DOHH2 (cell line): ENCODE results near the gene C12orf57.
"Not testable (repeated sequence)": the region's sequence is repeated elsewhere in the genome, so short reads cannot be mapped to it uniquely, and the experiment has no call there.

Source experiments
- H3F3A ChIP-seq: fragments of 200-600 bp; sonication (generic), shearing (Covaris generic); 2 replicates; pipeline ENCODE4 v1.6.0; 2016; ENCODE audit warnings: antibody characterized with exemption, mild to moderate bottlenecking; ENCODE audit not compliant: control insufficient read depth, insufficient read depth
- H3K27ac ChIP-seq: fragments of 200-600 bp; sonication (generic); 2 replicates; pipeline ENCODE4 v1.5.1; 2014; ENCODE audit warnings: low read depth, mild to moderate bottlenecking, low read length, moderate library complexity
- H3K27me3 ChIP-seq: fragments of 200-600 bp; sonication (generic); 2 replicates; pipeline ENCODE4 v1.6.1; 2014; ENCODE audit warnings: mild to moderate bottlenecking, low read length, mixed read lengths; ENCODE audit not compliant: control insufficient read depth
- H3K36me3 ChIP-seq: fragments of 200-600 bp; sonication (generic); 2 replicates; pipeline ENCODE4 v1.6.1; 2014; ENCODE audit warnings: mild to moderate bottlenecking, low read length, moderate library complexity, mixed read lengths; ENCODE audit not compliant: control insufficient read depth
- H3K4me1 ChIP-seq: fragments of 200-600 bp; sonication (generic); 2 replicates; pipeline ENCODE4 v1.6.1; 2014; ENCODE audit warnings: mild to moderate bottlenecking, low read length, mixed read lengths; ENCODE audit not compliant: control insufficient read depth
- H3K4me2 ChIP-seq: fragments of 200-600 bp; sonication (generic); 2 replicates; pipeline ENCODE4 v1.6.0; 2014; ENCODE audit warnings: mild to moderate bottlenecking, low read length, moderate library complexity
- H3K4me3 ChIP-seq: fragments of 200-600 bp; sonication (generic); 2 replicates; pipeline ENCODE4 v1.5.1; 2014; ENCODE audit warnings: mild to moderate bottlenecking, low read length, mixed read lengths
- H3K79me2 ChIP-seq: fragments of 200-600 bp; sonication (generic); 2 replicates; pipeline ENCODE4 v1.6.1; 2014; ENCODE audit warnings: mild to moderate bottlenecking, low read length, mixed read lengths; ENCODE audit not compliant: control insufficient read depth
- H3K9me2 ChIP-seq: fragments of 200-600 bp; sonication (generic); replicated peaks from 2 replicates; pipeline ENCODE4 v1.6.1; 2014; ENCODE audit warnings: mild to moderate bottlenecking, low read length, mixed read lengths; ENCODE audit not compliant: control insufficient read depth
- H3K9me3 ChIP-seq: fragments of 200-600 bp; sonication (generic); 2 replicates; pipeline ENCODE4 v1.6.1; 2014; ENCODE audit warnings: antibody characterized with exemption, low read length, mixed read lengths; ENCODE audit not compliant: control insufficient read depth, insufficient read depth
- H4K20me1 ChIP-seq: fragments of 200-600 bp; sonication (generic); 2 replicates; pipeline ENCODE4 v1.6.0; 2014; ENCODE audit warnings: low read depth, mild to moderate bottlenecking, antibody characterized with exemption, low read length, moderate library complexity; ENCODE audit not compliant: control insufficient read depth, insufficient read depth
- CTCF ChIP-seq: fragments of 200-600 bp; sonication (generic); IDR thresholded peaks from one replicate; pipeline ENCODE4 v1.5.1; 2014; ENCODE audit warnings: antibody characterized with exemption, mild to moderate bottlenecking, low read depth, low read length; ENCODE audit not compliant: poor library complexity, severe bottlenecking
- EZH2phosphoT487 ChIP-seq: fragments of 200-600 bp; sonication (generic); IDR thresholded peaks from 2 replicates; pipeline ENCODE4 v1.6.1; 2017; ENCODE audit warnings: borderline replicate concordance, mild to moderate bottlenecking, antibody characterized with exemption, low read length, moderate library complexity, mixed read lengths

C12orf57 gene

GRCh38 chr12:6903722-6904121 is 40.1 kb upstream of the C12orf57 start:
- peak overlapping the region; percentile 88; the same call in 1 of the 2 replicates for H3K4me2 ChIP-seq
- H3K4me1 ChIP-seq, result peaks cover 19% of the 10 kb centered on the region
- H3K27ac ChIP-seq, result no peak overlapping the region

GRCh38 chr12:6904280-6905276 is 39.2 kb upstream of the C12orf57 start, which contains the start of gene LRRC23:
TSS of gene LRRC23 (plus strand) at chr12:6904822. CDS start at chr12:6905634, 812 bp downstream.
- Histone ChIP-seq H3K9me3 (no peaks in the 10 kb centered on the region), H3F3A (no peaks in the 10 kb centered on the region), H3K27ac (no peak within 1 kb of the TSS), H3K4me2 (peak within 1 kb of the TSS; percentile 88), H4K20me1 (no peaks in the 10 kb centered on the region), H3K4me3 (peak within 1 kb of the TSS; percentile 82), H3K9me2 (no peaks in the 10 kb centered on the region), H3K4me1 (peaks cover 19% of the 10 kb centered on the region), H3K79me2 (no peaks in the 10 kb centered on the region), H3K27me3 (no peaks in the 10 kb centered on the region), H3K36me3 (no peaks in the 10 kb centered on the region)
- no peak for TF ChIP-seq EZH2phosphoT487
- no peak for TF ChIP-seq CTCF

More at GRCh38 chr12:6903722-6904121, 40.1 kb upstream of the C12orf57 start:
- Histone ChIP-seq H3K4me3 (peak overlapping the region; percentile 82; the same call in 1 of the 2 replicates), H4K20me1 (no peaks in the 10 kb centered on the region), H3K79me2 (no peaks in the 10 kb centered on the region), H3K27me3 (no peaks in the 10 kb centered on the region), H3F3A (no peaks in the 10 kb centered on the region), H3K9me3 (no peaks in the 10 kb centered on the region), H3K36me3 (no peaks in the 10 kb centered on the region), H3K9me2 (no peaks in the 10 kb centered on the region)
- TF ChIP-seq CTCF (no peak), EZH2phosphoT487 (no peak)

- Histone ChIP-seq H3K9me3 (no peaks in the 10 kb centered on the region), H3K27ac (no peak overlapping the region), H3K4me1 (peaks cover 19% of the 10 kb centered on the region), H4K20me1 (no peaks in the 10 kb centered on the region), H3K36me3 (no peaks in the 10 kb centered on the region), H3K79me2 (no peaks in the 10 kb centered on the region), H3F3A (no peaks in the 10 kb centered on the region), H3K9me2 (no peaks in the 10 kb centered on the region), H3K4me2 (peak overlapping the region; percentile 88), H3K27me3 (no peaks in the 10 kb centered on the region), H3K4me3 (peak overlapping the region; percentile 82)
- TF ChIP-seq EZH2phosphoT487, result no peak
- no peak for TF ChIP-seq CTCF
Measured at GRCh38 chr12:6905414-6906040, 38.3 kb upstream of the C12orf57 start.

- H3K4me2 ChIP-seq, H3F3A ChIP-seq, H4K20me1 ChIP-seq, H3K9me3 ChIP-seq, H3K79me2 ChIP-seq, H3K4me3 ChIP-seq, H3K27ac ChIP-seq, H3K36me3 ChIP-seq, H3K9me2 ChIP-seq: not testable (repeated sequence)
- Histone ChIP-seq H3K4me1 (peaks cover 19% of the 10 kb centered on the region), H3K27me3 (peaks cover 18% of the 10 kb centered on the region; the same call in 1 of the 2 replicates)
Measured at GRCh38 chr12:6908141-6908540, 35.7 kb upstream of the C12orf57 start.
